Omental fat pad (tissue), 4 donors: ENCODE results near the gene TNIK. TPM values are rescaled to one million over a fixed set of nuclear protein-coding genes. Genes with fewer than 3 reads are reported as not detected.
"Not testable (repeated sequence)": the region's sequence is repeated elsewhere in the genome, so short reads cannot be mapped to it uniquely, and the experiment has no call there.

Experiments
- ATAC-seq: fragments of 150-250 bp; one replicate; pipeline ENCODE4 v1.9.1; 2016; ENCODE audit warnings: mild to moderate bottlenecking, moderate library complexity; ENCODE audit not compliant: low FRiP score
- DNase-seq: peaks from one replicate; pipeline ENCODE4 v3.0.0-alpha.2; 2019; ENCODE audit warnings: low spot score
- total RNA-seq, 4 donors: library from RNA; depleted of rRNA; stranded (reverse); fragments of >200 nt; gene quantifications; one replicate each; pipeline ENCODE4 v1.1.0, GENCODE V29; 2016
- TF ChIP-seq, protein P1 (sequence below), 3 donors: fragments of 450-650 bp; IDR thresholded peaks; one replicate each; pipeline ENCODE4 v1.5.1; 2016 to 2017; ENCODE audit warnings: antibody characterized with exemption in 3 of 3, mild to moderate bottlenecking in 3 of 3, moderate library complexity in 2 of 3

The TNIK gene
- total RNA-seq, 4 donors from 2014 or later, result 3.9 to 12.8 (median 6.5) TPM

DNA sequence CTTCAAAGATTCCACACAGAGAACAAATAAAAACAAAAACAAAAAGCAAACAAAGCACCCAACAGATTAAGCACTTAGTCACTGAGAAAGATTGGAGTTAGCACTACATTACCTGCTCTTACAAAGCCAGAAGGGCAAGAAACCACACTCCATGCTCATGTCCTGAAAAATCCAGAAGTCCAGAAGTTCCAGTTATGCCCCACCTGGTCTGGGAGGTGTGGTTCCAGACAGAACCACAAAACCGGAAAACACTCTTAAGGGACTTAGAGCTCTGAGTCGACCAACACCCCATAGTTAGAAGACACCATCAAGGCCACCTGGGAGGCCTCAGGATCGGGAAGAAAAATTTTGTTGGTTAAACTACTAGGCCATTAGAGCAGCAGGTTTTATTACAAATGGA lies 88.9 kb downstream of the TNIK start:
- ATAC-seq, result no peak
- no peak for DNase-seq
- TF ChIP-seq, protein P1, sequence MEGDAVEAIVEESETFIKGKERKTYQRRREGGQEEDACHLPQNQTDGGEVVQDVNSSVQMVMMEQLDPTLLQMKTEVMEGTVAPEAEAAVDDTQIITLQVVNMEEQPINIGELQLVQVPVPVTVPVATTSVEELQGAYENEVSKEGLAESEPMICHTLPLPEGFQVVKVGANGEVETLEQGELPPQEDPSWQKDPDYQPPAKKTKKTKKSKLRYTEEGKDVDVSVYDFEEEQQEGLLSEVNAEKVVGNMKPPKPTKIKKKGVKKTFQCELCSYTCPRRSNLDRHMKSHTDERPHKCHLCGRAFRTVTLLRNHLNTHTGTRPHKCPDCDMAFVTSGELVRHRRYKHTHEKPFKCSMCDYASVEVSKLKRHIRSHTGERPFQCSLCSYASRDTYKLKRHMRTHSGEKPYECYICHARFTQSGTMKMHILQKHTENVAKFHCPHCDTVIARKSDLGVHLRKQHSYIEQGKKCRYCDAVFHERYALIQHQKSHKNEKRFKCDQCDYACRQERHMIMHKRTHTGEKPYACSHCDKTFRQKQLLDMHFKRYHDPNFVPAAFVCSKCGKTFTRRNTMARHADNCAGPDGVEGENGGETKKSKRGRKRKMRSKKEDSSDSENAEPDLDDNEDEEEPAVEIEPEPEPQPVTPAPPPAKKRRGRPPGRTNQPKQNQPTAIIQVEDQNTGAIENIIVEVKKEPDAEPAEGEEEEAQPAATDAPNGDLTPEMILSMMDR (IDR thresholded peaks at IDR 0.05), result no peak

DNA sequence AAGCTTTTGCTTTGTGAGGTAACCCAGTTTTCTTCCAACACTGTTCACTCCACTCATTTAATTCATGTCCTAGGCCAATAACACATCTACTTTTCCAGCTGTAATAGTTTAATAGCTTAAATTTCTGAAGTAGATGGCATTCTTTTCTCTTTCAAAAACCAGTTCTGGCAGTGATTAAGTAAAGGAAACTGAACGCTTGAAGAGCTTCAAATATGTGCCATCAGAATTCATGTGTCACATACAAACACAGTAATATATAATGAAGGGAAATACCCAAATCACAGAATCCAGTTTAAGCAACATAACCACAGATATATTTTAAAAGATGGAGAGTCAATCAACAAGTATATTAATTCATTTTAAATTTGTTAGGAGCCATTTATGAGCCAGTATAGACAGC lies 91.0 kb downstream of the TNIK start:
- no peak for DNase-seq
- no peak for ATAC-seq
- TF ChIP-seq, protein P1 (IDR thresholded peaks at IDR 0.05), result no peak

DNA sequence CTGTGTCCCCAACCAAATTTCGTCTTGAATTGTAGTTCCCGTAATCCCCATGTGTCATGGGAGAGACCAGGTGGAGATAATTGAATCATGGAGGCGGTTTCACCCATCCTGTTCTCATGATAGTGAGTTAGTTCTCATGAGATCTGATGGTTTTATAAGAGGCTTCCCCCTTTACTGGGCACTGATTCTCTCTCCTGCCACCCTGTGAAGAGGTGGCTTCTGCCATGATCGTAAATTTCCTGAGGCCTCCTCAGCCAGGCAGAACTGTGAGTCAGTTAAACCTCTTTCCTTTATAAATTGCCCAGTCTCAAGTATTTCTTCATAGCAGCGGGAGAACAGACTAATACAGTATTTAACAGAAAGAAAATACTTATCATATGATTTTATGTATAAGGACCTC lies 93.5 kb downstream of the TNIK start:
- not testable (repeated sequence) for ATAC-seq, DNase-seq

DNA sequence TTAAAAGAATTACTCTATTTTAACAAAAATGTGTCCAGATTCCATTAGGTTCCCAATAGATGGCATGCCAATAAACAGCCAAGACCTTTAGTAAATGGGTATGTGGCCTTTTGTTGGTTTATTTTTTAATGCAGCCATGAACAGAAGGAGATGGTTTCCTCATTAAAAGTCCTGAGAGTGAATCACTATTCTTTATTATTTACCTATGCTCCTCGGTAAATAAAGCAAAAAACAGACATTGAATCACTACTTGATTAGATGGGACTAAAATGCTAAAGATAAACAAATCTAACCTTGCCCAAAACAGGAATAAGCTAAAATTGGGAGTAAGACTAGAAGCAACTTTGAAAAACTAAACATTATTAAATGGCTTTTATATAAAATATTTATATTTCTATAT lies 94.2 kb downstream of the TNIK start:
- ATAC-seq (no peak), DNase-seq (no peak)
- TF ChIP-seq, protein P1 (IDR thresholded peaks at IDR 0.05), result no peak

DNA sequence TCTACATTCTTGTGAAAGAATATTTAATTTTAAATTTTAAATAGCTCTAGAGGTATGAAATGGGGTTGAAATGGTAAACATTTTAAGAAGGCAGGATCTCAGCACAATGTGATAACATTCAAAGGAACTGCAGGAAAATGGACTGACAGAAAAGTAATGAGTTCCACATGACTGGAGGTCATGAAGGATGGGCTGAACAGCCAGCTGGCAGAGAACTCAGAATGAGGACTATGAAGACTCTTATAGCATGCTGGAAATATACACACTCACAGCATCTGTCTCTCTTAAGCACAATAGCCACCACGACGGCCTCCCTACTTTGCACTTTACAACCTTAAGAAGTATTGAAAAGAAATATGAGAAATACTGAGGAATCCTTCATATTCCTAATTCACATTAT lies 94.7 kb downstream of the TNIK start:
- TF ChIP-seq, protein P1 (IDR thresholded peaks at IDR 0.05), result no peak
- ATAC-seq (no peak), DNase-seq (no peak)

DNA sequence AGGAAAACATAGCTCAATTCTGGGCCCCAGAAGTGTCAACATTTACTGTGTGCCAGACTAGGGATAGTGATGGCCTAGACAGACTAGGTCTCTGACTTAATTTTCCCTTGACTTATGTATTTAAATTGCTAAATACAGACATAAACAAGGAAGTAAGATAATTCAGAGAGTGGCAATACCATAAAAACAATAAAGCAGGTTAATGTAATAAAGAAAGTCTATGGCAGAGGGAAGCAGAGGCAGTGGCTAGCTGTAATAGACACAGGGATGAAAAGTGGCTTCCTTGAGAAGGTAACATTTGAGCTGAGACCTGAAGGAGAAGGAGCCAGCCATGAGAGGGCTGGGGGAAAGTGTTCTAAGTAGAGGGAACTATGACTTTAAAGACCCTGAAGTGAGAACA lies 95.7 kb downstream of the TNIK start:
- ATAC-seq, result no peak
- TF ChIP-seq, protein P1 (IDR thresholded peaks at IDR 0.05), result no peak
- DNase-seq, result no peak

DNA sequence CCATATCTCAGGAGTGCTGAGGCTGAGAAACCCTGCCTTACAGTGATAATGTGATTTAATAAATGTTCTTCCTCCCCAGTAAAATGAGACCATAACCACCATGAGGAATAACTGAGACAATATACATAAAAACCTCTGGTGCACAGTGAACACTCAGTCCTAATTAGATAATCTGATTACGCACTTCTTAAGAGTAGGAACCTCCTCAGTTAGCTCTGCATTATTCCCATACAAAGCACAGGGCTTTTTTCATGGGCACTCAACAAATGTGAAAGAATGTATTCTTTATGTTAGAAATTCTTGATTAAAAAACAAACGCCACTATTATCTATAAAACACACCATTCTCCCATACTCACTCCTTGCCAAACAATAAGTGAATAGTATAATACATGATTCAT lies 97.0 kb downstream of the TNIK start:
- ATAC-seq (no peak), DNase-seq (no peak)
- TF ChIP-seq, protein P1 (IDR thresholded peaks at IDR 0.05), result no peak

DNA sequence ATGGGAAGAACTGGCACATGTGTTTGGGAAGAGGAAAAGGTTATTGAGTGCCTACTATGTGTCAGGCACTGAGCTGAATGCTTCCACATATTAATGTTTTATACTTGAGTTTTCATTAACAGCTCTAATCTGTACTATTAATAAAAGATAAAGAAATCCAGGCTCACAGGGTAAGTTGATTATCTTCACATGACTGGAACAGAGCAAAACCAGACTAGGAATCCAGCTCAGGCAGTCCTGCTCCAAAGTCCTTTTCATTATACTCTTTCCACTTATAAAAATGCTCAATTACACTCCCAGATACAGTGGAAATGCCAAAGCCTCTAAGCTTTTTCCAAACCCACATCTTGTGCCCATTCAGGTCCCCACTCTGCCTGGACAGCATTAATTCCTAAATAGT lies 97.6 kb downstream of the TNIK start:
- ATAC-seq, result no peak
- TF ChIP-seq, protein P1 (IDR thresholded peaks at IDR 0.05), result no peak
- DNase-seq, result no peak
